HG03575 (cell line): ENCODE results near the gene SH3RF1.
"Not testable (repeated sequence)": the region's sequence is repeated elsewhere in the genome, so short reads cannot be mapped to it uniquely, and the experiment has no call there.

Experiments
- ATAC-seq: cut with Tn5 transposase; IDR thresholded peaks from one replicate; pipeline ENCODE4 v1.9.1; 2021; ENCODE audit not compliant: unreplicated experiment, insufficient number of reproducible peaks, low FRiP score; ENCODE audit errors: extremely low read depth

The SH3RF1 gene

DNA sequence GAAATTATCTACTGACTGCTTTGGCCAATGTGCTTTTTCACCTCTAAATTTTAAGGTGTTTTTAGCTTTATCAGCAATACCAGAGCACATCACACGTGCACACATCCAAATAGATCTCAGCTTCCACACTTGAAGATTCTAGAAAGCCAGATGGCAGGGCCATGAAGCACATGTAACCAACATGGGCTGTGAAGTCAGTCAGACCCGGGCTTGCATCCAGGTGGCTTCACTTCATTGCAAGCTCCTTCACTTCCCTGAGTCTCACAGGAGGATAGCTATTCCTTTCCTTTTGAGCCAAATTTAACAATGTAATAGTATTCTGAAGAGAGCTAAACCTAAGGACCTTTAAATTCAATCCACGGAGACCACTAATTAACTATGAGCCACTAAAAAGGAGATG, 86.5 kb downstream of the SH3RF1 start:
- ATAC-seq = no peak

DNA sequence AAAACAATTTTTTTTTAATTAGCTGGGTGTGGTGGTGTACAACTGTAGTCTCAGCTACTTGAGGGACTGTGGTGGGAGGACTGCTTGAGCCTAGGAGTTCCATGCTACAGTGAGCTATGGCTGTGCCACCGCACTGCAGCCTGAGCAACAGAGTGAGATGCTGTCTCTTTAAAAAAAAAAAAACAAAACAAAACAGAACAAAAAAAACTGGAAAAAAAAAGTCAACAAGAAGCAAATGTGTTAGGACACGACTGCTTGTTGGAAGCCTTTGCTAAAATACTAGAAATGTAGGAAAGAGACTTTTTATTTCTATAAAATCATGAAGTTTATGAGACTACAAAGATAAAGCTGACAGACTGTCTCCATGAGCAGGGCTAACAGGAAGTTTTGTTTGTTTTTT, 87.2 kb downstream of the SH3RF1 start:
- ATAC-seq = no peak

DNA sequence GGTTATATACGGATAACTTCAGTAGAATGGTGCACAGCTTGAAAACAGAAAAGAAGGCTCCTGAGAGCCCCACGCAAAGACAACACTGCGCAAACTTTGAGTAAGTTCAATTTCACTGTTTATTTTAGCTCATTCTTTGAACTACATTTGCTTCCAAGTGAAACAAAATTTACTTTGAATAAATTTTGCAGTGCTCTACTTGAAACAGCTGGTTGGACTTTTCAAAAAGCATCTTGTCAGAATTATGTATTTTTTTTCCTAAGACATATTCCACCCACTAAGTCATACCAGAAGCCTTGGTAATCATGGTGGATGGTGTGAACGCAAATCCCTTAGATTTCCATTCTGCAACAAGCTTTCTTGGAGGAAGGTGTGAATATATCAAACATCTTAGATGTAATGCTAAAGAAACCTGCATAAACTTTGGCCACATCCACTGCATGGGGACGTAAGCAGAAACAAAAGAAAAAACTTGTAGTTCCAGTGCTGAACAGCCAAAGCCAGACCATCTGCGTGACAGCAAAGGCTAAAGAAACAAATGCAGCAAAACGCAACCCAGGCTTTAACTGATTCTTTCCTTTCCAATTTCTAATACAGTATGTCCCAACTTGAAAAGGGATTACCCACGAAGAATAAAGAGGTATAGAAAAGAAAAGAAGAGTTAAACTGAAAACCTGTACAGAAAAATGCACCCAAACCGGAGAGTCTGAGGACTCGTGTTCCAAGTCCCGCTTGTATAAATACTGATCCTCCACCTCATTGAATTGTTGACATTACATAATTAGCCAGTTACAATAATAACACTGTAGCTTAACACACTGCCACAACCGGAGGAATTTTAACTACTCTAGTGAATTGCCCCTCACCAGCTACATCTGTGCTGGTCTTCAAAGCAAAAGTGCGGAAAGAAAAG, 90.9 kb downstream of the SH3RF1 start:
- ATAC-seq = no peak

DNA sequence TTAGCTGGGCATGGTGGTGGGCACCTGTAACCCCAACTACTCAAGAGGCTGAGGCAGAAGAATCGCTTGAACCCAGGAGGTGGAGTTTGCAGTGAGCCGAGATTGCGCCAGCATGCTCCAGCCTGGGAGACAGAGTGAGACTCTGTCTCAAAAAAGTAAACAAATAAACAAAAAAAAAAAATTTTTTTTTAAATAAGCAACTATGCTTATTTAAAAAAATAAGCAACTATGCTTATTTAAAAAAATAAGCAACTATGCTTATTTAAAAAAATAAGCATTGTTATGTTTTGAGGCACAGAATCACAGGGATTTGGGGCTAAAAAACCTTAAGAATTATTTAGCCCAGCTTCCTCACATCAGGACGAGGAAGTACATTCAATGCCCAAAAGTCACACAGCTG, 92.7 kb downstream of the SH3RF1 start:
- not testable (repeated sequence) for ATAC-seq

DNA sequence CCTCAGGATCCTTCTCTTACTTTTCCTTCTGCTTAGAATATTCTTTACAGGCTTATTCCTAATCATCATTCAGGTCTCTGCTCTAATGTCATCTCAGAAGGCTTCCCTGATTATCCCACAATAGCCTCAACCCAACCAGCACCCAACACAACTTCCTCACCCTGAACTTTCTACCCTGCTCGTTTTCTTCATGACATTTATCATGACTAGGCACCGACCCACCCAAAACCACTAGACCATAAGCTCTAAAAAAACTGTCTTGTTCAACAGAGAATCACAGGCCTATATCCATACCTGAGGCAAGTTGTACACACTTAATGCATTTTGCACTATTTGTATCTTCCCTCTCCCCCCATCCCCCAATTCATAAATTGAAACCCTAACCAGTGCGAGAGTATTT, 95.3 kb downstream of the SH3RF1 start:
- no peak for ATAC-seq

DNA sequence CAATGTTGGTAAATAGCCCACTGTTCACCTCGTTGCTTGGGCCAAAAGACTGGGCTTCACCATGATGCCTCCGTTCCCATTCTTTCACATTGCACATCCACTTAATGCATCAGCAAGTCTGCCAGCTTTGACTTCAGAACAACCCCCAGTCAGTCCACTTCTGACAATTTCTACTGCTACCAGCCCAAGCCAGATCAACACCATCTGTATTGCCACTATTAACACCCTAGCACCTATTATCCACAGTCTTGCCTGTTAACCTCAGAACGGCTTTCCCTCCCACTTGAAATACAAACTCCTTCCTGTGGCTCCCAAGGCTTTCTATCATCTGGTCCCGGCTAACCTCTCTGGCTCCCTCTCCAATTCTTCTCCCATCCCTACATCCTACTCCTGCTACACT, 95.7 kb downstream of the SH3RF1 start:
- ATAC-seq = no peak

DNA sequence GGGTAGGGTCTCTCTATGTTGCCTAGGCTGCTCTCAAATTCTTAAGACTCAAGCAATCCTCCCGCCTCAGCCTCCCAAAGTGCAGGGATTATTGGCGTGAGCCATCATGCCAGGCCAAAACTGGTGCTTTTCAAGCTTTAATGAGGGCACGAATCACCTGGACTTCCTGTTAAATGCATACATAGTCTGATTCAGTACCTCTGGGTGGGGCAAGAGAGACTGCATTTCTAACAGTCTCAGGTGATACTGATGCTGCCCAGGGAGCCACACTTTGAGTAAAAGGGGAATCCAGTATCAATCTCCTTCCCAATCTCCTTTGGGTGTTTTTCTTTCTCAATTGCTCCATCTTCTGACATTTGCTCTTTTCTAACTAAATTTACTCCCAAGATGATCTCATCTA, 96.5 kb downstream of the SH3RF1 start:
- no peak for ATAC-seq

DNA sequence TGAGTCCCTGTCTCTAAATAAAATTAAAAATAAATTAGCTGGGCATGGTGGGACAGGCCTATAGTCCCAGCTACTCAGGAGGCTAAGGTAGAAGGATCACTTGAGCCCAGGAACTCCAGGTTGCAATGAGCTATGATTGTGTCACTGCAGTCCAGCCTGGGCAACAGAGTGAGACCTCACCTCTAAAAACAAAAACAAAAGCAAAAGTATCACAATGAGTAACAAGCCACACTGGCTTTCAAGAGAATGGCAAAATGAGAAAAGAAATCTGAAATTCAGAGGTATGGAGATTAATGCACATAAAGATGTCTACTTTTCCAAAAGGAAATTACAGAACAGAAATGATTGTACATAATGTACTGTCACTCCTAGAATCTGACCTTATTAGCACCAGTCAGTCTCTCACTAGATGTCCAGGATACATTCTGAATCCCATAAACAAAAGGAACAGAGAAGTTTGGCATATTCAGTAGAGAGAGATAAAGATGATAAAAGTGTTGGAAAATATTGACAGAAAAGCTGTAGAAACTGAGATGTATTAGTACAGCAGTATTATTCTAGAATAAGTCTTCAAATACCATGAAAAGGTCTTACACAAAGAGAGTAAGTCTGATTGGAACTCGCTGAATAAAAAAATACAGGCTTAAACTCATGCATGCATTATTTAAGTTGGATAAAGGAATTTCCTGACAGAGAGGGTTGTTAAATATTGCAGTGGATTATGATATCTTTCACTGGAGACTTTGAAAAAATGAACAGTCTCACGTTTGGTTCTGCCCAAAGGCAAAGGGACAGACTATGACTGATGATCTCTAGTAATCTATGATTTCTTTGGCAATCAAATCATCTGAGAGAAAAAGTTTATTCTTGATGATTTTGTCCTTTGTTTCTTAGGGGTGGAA, 102.5 kb downstream of the SH3RF1 start:
- ATAC-seq = peak; percentile 94

DNA sequence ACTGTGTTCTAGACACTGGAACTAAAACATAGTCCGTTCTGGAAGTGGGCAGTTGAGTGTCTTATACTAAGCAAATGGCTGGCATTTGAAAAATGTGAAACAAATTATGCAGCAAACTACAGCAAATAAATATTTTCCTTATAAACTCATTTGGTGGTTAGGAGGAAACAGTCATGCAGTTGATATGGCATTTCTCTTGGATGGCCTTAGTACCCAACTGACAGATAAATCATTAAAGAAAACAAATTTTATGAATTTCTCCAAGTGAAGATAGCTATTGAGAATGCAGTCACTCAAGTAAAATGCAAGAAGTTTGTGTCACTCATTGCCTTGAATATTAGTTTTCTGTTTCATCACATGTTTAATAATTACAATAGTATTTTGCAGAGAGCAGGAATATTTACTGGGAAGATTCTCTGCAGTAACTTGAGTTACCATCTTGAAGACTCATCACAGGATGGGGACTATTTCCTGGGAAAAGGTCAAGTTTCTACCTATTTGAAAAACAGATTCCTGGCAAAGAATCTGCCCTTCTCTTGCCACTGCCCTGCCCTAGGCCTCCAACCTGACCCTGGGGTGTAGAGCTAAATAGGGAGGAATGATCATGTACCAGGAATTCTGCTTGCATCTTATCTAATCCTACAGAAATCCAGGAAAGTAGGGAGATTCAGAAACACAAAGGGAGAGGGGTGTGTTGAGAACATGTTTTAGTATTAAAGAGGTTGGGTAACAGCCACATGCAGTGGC, 105.9 kb downstream of the SH3RF1 start:
- no peak for ATAC-seq

DNA sequence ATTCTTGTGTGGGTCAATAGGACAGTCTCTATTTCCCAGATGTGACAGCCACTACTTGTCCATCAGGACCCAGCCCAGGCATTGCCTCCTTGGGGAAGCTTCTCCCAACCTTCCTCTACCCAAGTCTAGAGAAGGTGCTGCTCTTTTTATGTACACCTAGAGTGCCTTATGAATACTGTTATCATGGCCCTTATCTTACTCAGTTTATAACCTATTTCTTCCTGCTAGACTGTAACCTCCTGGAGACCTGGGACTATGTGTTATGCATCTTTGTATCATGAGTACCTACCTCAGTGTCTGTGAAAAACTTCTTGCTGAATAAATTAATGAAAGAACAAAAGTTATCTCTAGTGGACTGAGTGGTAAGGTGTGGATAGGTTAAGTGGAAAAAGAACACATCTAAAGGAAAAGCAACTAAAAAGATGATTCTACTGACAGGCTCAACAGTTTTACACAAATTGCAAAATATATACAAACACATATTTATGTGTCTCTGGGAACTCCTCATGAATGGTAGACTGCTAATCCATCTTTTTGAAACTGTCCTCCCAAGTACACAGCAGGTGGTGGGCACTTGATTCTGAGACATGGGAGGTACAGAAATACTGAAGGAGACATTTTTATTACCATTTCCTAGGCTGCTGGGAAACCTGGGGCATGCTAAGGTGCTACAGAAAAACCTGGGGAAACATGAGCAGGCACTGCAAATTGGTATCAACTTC, 106.6 kb downstream of the SH3RF1 start:
- no peak for ATAC-seq

DNA sequence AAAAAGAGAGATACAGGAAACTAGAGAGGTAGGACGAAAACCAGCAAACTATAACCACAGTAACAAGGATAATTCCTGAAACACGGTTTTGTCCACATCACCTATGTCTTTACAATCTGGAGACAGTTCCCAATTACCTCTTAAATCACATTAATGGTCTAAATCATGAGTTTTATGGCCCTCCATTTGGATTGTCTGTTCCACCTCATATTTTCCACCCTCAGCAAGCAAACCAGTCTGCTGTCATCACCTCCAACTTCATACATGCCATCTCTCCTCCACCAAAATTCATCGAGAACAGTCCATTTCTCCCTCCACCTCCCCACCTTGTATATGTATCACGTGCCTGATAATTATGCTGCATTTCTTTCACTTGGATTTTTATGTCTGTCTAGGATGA, 107.3 kb downstream of the SH3RF1 start:
- no peak for ATAC-seq

DNA sequence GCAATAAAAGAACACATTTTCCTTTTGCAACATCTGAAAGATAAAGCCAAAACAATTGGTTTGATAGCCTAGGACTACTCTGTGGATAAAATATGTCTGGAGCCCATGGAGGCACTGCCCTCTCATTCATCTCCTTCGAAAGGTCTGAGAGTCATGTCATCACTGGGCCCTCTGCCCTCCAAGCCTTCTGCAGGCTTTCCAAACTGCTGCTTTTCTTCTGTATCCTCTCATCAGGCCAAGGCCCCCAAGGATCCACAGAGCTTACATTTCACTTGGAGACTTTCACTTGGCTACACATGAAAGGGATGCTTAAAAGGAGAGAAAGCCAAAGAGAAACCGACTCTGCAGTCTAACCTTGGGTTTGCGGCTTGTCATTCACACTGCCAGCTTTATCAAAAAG, 109.9 kb downstream of the SH3RF1 start:
- ATAC-seq = no peak

DNA sequence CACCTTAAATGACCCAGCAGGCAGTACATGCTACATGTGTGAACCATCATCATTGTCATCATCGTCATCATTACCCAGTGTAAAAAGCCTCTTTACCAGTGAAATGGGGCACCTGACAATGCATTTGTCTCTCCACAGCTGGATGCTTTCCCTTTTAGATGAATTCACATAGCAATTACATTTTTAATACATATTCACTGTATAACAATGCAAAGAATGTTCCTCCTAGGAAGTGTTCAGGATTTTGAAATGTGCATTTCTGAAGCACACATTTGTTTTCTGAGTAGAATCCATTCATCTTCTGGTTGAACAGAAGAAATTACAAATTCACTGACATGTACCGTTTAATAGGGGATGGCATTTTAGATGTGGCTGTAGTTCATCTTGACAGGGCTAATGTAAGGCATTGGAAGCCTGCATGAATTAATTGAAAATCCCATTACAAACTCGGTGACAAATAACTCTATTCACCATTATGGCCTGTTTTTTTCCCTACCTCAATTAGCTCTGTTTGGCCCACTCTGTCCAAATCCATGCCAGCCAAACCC, 111.1 kb downstream of the SH3RF1 start:
- ATAC-seq = no peak

DNA sequence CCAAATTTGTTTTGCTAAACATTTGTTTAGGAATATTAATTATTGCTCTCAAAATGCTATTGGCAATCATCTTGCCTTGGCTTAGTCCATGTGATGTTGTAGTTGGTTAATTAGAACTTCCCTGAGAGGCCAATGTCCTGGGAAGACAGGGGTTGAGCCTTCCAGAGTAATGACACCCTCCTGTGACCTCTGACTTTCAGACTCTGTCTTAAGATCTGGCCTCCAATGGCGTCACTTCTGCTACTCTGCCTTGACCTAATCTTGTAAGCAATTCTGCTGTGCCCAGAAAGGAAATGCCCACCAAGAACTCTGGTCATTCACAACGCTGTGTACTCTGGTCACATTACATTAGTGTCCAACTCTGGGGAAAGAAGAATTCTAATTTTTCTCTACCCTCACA, 111.9 kb downstream of the SH3RF1 start:
- no peak for ATAC-seq

DNA sequence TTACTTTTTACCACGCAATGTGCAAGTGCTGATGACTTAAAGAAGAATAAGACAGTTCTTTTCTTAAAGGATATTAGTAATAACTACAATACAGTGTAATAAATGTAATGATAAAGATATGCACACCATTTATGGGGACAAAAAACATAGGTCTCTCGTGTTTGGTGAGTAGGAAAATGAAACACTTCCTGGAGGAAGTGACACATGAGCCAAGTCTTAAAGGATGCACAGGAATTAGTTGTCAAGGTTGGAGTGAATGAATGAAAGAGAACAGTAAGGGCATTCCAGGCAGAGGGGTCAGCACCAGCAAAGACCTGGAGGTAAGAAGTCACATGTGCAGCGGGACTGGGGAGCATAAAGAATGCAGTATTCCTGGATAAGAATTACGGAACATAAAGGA, 112.7 kb downstream of the SH3RF1 start:
- no peak for ATAC-seq

DNA sequence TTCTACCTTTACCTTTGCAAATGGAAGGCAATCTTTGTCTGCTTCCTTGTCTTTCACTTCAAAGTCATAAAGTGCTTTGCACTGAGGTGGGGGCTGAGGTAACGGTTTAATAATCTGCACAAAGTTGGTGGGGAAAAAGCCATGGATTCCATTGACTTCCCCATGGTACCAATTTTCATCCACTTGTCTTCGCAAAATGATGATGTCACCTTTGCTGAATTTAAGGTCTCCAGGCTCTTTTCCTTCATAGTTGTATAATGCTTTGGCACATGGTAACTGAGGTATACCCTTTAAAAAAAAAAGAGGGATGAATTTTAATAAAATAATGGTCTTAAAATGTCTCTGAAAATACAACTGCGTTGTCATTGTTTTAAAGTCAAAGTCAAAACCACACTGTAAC, 114.4 kb downstream of the SH3RF1 start:
- ATAC-seq = no peak

DNA sequence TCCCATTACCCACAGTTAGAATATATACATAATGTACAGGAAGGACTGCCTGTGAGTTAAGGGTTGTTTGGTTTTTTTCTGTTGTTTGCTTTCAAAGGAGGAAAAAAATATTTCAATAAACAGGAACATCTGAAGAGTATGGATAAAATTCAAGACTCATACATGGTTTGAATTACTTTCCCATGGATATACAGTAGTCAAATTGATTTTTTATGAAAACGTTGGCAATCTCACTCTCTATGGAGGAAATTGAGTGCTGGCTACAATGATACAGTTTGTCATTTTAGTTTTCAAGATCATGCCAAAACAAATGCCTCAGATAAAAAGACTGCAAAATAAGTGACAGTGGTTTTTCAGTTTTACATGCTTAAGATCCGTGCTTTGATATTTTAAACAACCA, 116.6 kb downstream of the SH3RF1 start:
- no peak for ATAC-seq

DNA sequence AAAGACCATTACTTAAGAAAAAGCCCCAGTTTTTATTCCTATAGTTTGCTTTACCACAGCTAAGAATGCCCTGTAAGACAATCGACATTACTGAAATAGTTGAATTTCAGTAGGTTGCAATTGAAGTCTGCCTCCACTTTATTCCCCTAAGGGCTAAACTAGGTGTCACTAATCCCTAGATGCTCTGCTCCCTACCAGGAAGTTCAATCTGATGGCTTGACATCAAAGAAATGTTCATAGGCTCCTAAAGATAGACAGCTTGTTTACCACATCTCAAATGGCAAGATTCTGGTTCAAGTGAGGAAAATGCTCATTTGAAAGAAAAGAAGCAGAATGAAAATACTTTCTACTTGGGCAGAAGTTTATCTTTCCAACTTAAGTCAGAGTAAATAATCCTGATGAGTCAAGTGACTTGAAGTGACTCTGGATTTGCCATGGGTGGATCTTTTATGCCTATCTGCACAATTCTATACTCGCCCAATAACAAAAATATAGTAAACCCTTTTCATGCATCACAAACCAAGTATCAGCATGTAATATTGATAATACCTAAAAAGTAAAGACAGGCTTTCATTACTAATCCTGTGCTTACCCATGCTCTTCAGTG, 117.2 kb downstream of the SH3RF1 start:
- no peak for ATAC-seq
